Effector memory CD8-positive, alpha-beta T cell (primary cell): ENCODE measurements around the gene BRD1.
"Not testable (repeated sequence)": the region's sequence is repeated elsewhere in the genome, so short reads cannot be mapped to it uniquely, and the experiment has no call there.

ENCODE experiments used
- ATAC-seq: fragments of 150-1000 bp; cut with Tn5 transposase; replicated peaks from 2 replicates; pipeline ENCODE4 v1.10.0; 2021; ENCODE audit warnings: mild to moderate bottlenecking, moderate library complexity
- DNase-seq, 3 experiments: peaks; one replicate each; pipeline ENCODE4 v3.0.0; 2021
- H3K27ac Mint-ChIP-seq, 2 donors: one replicate each; pipeline ENCODE4 v1.8.0; 2022; ENCODE audit warnings: mild to moderate bottlenecking in 2 of 2, mixed read lengths in 2 of 2, moderate library complexity in 2 of 2
- H3K27me3 Mint-ChIP-seq, 2 donors: one replicate each; pipeline ENCODE4 v1.8.0; 2022; ENCODE audit warnings: mixed read lengths in 2 of 2
- H3K36me3 Mint-ChIP-seq: one replicate; pipeline ENCODE4 v1.8.0; 2022; ENCODE audit warnings: mild to moderate bottlenecking, moderate library complexity, mixed read lengths; ENCODE audit not compliant: insufficient read depth
- H3K4me1 Mint-ChIP-seq, 2 donors: one replicate each; pipeline ENCODE4 v1.8.0; 2022; ENCODE audit warnings: low read depth in 2 of 2, mixed read lengths in 2 of 2
- H3K4me3 Mint-ChIP-seq, 2 donors: one replicate each; pipeline ENCODE4 v1.8.0; 2022; ENCODE audit warnings: mild to moderate bottlenecking in 2 of 2, mixed read lengths in 2 of 2, moderate library complexity in 2 of 2
- H3K9me3 Mint-ChIP-seq, 2 donors: one replicate each; pipeline ENCODE4 v1.8.0; 2022; ENCODE audit warnings: mixed read lengths in 2 of 2

Gene BRD1

DNA sequence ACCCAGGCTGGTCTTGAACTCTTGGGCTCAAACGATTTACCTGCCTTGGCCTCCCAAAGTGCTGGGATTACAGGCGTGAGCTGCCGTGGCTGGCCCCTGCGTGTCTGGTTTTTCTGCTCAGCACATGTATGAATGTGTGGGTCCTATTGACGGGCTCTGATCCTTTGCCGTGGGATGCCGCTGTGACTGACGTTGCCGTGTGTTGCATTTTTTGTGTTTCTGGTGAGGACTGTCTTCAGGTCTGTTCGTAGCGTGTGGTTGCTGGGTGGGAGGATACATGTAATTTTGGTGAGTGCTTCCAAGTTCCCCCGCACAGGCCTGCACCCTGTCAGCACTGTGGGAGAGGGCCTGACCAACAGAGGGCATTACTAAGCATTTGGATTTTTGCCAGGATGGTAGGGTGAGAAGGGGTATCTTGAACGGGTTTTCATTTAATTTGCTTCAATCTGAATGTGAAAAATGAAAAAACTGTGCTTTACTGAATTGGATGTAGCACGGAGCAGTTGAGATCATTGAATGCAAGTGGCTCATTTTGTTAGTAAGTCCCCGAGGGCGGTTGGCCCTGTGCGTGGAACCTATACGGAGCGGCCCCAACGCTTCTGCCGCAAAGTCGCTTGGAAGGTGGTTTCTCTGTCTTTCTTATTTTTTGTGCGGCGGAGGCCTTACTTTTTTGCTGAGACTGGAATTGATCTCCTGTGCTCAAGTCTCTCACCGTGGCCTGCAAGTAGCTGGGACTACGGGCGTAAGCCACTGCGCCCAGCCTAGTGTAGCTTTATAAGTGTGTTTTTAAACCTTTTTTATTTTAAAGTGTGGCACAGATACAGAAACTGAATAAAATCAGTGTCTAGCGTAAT lies 34.2 kb upstream of the BRD1 start:
- H3K4me3 Mint-ChIP-seq = no peak overlapping the region
- no peak overlapping the region for H3K27ac Mint-ChIP-seq
- ATAC-seq (no peak), DNase-seq (no peak)
- peaks cover 32 to 42% of the 10 kb centered on the region in 2 donors for H3K4me1 Mint-ChIP-seq
- H3K27me3 Mint-ChIP-seq = no peaks in the 10 kb centered on the region
- peaks cover 9% of the 10 kb centered on the region for H3K36me3 Mint-ChIP-seq
- no peaks in the 10 kb centered on the region for H3K9me3 Mint-ChIP-seq

GRCh38 chr22:49858827-49859226 lies 31.2 kb upstream of the BRD1 start:
- DNase-seq (no peak), ATAC-seq (no peak)
- no peak overlapping the region for H3K4me3 Mint-ChIP-seq
- peak overlapping the region; percentile 59 to 81 for H3K27ac Mint-ChIP-seq
- no peaks in the 10 kb centered on the region for H3K27me3 Mint-ChIP-seq
- H3K4me1 Mint-ChIP-seq = peaks cover 41 to 42% of the 10 kb centered on the region in 2 donors
- no peaks in the 10 kb centered on the region for H3K9me3 Mint-ChIP-seq
- H3K36me3 Mint-ChIP-seq = peaks cover 14% of the 10 kb centered on the region

DNA sequence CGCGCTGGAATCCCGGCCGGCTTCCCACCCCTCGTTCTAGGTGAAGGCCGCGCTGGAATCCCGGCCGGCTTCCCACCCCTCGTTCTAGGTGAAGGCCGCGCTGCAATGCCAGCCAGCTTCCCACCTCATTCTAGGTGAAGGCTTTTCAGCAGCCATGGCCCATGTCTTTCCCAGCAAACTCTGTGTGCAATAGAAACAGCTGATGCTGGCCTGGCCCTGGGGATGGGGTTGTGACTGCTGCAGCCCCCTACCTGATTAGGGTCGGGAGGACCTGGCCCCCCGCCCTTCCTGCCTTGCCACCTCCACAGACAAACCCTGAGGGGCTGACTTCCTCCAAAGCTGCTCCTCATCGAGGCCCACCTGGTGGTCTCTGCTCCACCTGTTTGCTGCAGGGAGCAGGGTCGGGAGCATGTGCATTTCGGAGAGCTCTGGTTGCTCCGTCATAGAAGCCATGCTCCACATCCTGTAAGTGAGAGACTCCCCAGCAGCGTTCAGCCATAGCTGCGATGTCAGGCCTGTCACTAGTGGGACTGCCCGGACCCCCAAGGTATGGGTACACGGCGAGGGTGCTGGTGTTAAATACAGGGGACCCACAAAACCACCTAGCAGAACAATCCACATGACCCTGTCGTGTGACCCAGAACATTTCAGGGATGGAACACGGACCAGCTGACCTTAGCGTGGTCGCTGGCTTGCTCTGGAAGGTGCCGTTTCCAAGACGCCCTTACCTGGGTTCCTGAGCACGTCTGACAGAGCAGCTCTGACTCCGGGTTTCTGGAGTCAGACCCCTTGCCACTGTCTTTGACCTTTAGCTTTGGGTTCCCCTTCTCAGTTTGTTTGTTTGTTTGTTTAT lies 29.3 kb upstream of the BRD1 start:
- peaks cover 38 to 44% of the 10 kb centered on the region in 2 donors for H3K4me1 Mint-ChIP-seq
- H3K36me3 Mint-ChIP-seq = peaks cover 11% of the 10 kb centered on the region
- peak overlapping the region in 1 of 2 donors; percentile 45 for H3K4me3 Mint-ChIP-seq
- H3K9me3 Mint-ChIP-seq = no peaks in the 10 kb centered on the region
- no peaks in the 10 kb centered on the region for H3K27me3 Mint-ChIP-seq
- no peak overlapping the region for H3K27ac Mint-ChIP-seq
- ATAC-seq (no peak), DNase-seq (no peak)

- peak overlapping the region in 1 of 2 donors; percentile 96 for H3K27ac Mint-ChIP-seq
- peak overlapping the region; percentile 98 to 99 for H3K4me3 Mint-ChIP-seq
- H3K9me3 Mint-ChIP-seq = no peaks in the 10 kb centered on the region
- H3K27me3 Mint-ChIP-seq = no peaks in the 10 kb centered on the region
- peaks cover 8% of the 10 kb centered on the region for H3K36me3 Mint-ChIP-seq
- peaks cover 33 to 44% of the 10 kb centered on the region in 2 donors for H3K4me1 Mint-ChIP-seq
- no peak for DNase-seq
- ATAC-seq = no peak
These were observed 28.7 kb upstream of the BRD1 start for GRCh38 chr22:49856343-49856742.

- peak overlapping the region; percentile 95 to 96 for H3K27ac Mint-ChIP-seq
- H3K9me3 Mint-ChIP-seq = no peaks in the 10 kb centered on the region
- peaks cover 7% of the 10 kb centered on the region for H3K36me3 Mint-ChIP-seq
- H3K4me1 Mint-ChIP-seq = peaks cover 33 to 47% of the 10 kb centered on the region in 2 donors
- peaks cover 0 to 5% of the 10 kb centered on the region in 2 donors for H3K27me3 Mint-ChIP-seq
- ATAC-seq = no peak
- no peak for DNase-seq
- H3K4me3 Mint-ChIP-seq = peak overlapping the region; percentile 98 to 99
These were observed 27.7 kb upstream of the BRD1 start for GRCh38 chr22:49855251-49855911.

DNA sequence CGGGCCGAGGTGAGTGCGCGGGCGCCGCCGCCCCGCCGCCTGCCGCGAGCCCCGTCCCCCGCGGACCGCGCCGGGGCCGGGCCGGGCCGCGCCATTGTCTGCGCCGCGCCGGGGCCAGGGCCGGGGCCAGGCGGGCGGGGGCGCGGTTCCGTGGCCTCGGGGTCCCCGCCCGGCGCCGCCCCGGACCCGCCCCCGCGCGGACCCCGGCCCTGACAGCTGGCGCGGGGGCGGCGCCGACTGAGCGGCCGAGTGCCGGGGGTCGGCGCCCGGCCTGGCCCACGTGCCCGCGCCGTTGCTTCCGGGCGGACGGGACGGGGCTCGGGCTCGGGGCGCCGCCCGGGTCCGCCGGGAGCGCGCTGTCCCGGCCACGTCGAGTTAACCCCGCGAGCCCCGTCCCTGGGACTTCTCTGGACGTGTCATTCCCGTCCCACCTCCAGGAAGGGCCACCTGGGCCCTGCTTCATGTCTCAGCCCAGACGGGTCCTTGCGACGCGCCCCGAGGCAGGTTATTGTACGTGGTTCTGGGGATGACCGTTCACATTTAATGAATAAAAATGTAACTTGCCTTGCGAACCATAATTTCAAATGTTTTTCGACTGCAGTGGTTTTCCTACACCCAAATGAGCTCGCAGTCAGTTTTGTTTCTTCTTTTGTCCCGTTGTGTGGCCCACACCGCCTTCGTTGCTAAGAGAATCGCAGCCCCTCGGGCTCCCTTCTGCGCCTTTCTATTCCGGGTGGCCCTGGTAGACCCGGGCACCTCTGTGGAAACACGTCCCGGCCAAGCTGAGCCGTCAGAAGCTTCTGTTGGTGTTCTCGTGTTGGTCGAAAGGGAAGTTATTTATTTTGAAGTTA lies 26.5 kb upstream of the BRD1 start:
- Mint-ChIP-seq H3K36me3 (peaks cover 7% of the 10 kb centered on the region), H3K9me3 (no peaks in the 10 kb centered on the region), H3K27ac (peak overlapping the region; percentile 95 to 96), H3K4me3 (peak overlapping the region; percentile 98 to 99), H3K4me1 (peaks cover 32 to 47% of the 10 kb centered on the region in 2 donors), H3K27me3 (peaks cover 0 to 7% of the 10 kb centered on the region in 2 donors)
- ATAC-seq = no peak
- no peak for DNase-seq

GRCh38 chr22:49852898-49853894 lies 25.5 kb upstream of the BRD1 start, which contains the start of gene ZBED4:
TSS of gene ZBED4 (plus strand) at chr22:49853844. CDS start at chr22:49883663, 29,819 bp downstream.
- DNase-seq (peak; percentile 98 to 99 (median 99)), ATAC-seq (peak; percentile 78)
- no peaks in the 10 kb centered on the region for H3K9me3 Mint-ChIP-seq
- H3K27ac Mint-ChIP-seq = peak within 1 kb of the TSS; percentile 95 to 96
- H3K36me3 Mint-ChIP-seq = peaks cover 7% of the 10 kb centered on the region
- H3K4me1 Mint-ChIP-seq = peaks cover 27 to 41% of the 10 kb centered on the region in 2 donors
- H3K27me3 Mint-ChIP-seq = peaks cover 0 to 7% of the 10 kb centered on the region in 2 donors
- peak within 1 kb of the TSS; percentile 98 to 99 for H3K4me3 Mint-ChIP-seq

GRCh38 chr22:49852568-49852897 lies 24.9 kb upstream of the BRD1 start:
- Mint-ChIP-seq H3K4me1 (peaks cover 25 to 39% of the 10 kb centered on the region in 2 donors), H3K4me3 (peak overlapping the region; percentile 57 to 70)
- not testable (repeated sequence) for H3K27me3 Mint-ChIP-seq, H3K9me3 Mint-ChIP-seq, H3K27ac Mint-ChIP-seq, DNase-seq, H3K36me3 Mint-ChIP-seq, ATAC-seq

- ATAC-seq = no peak
- Mint-ChIP-seq H3K27me3 (peaks cover 0 to 7% of the 10 kb centered on the region in 2 donors), H3K36me3 (peaks cover 8% of the 10 kb centered on the region), H3K4me1 (peaks cover 22 to 32% of the 10 kb centered on the region in 2 donors), H3K9me3 (no peaks in the 10 kb centered on the region), H3K4me3 (peak overlapping the region; percentile 48 to 69), H3K27ac (peak overlapping the region in 1 of 2 donors; percentile 49)
- DNase-seq = no peak
These were observed 23.5 kb upstream of the BRD1 start for GRCh38 chr22:49850959-49851802.

- H3K27ac Mint-ChIP-seq = peak overlapping the region in 1 of 2 donors; percentile 26
- H3K4me3 Mint-ChIP-seq = peak overlapping the region; percentile 48 to 69
- H3K4me1 Mint-ChIP-seq = peaks cover 13 to 23% of the 10 kb centered on the region in 2 donors
- peaks cover 10% of the 10 kb centered on the region for H3K36me3 Mint-ChIP-seq
- DNase-seq (no peak), ATAC-seq (no peak)
- no peaks in the 10 kb centered on the region for H3K9me3 Mint-ChIP-seq
- peaks cover 0 to 7% of the 10 kb centered on the region in 2 donors for H3K27me3 Mint-ChIP-seq
These were observed 22.6 kb upstream of the BRD1 start for GRCh38 chr22:49850021-49850911.
